ENCODE measurements around the gene PHF1.

Gene PHF1

GRCh38 chr6:33423777-33424176 lies 13.0 kb downstream of the PHF1 start:
- H3K4me1 ChIP-seq (ENCODE audit: control insufficient read depth, low read depth, low read length): peaks cover 20% of the 10 kb centered on the region
- H3K36me3 ChIP-seq (ENCODE audit: control insufficient read depth, insufficient read depth, low read length): no peaks in the 10 kb centered on the region
- H3K4me2 ChIP-seq (ENCODE audit: low read length): no peak overlapping the region
- no peak overlapping the region for H3K56ac ChIP-seq (ENCODE audit: low read length)
- peaks cover 19% of the 10 kb centered on the region for H3K79me2 ChIP-seq (ENCODE audit: control insufficient read depth, insufficient read depth, low read length)
- no peak overlapping the region for H3K4me3 ChIP-seq (ENCODE audit: low read length)
- H3K18ac ChIP-seq (ENCODE audit: low read length): no peak overlapping the region
- peaks cover 27% of the 10 kb centered on the region for H3K79me1 ChIP-seq (ENCODE audit: low read length)
- no CpG with 5 or more reads among the region's 2 CpGs for WGBS (ENCODE audit: extremely low coverage, insufficient coverage, low lambda C conversion rate)
- H3K23ac ChIP-seq (ENCODE audit: low read length): no peak overlapping the region
- DNase-seq: no peak
- H3K27me3 ChIP-seq (ENCODE audit: insufficient read depth, low read length, poor library complexity): no peaks in the 10 kb centered on the region
- no peak overlapping the region for H4K5ac ChIP-seq (ENCODE audit: low read length)
- H3K9ac ChIP-seq (ENCODE audit: low read length): no peak overlapping the region
- no peak overlapping the region for H2AK5ac ChIP-seq (ENCODE audit: low read length)
- H4K8ac ChIP-seq (ENCODE audit: low read depth, low read length): no peak overlapping the region
- no peak overlapping the region for H3K27ac ChIP-seq (ENCODE audit: low read depth, low read length)
- H2BK5ac ChIP-seq (ENCODE audit: low read length): no peak overlapping the region
- no peak overlapping the region for H3K4ac ChIP-seq (ENCODE audit: low read depth, low read length)
- H2BK120ac ChIP-seq (ENCODE audit: low read depth, low read length): no peak overlapping the region
- no peak overlapping the region for H2BK15ac ChIP-seq (replicated peaks; ENCODE audit: low read depth)

DNA sequence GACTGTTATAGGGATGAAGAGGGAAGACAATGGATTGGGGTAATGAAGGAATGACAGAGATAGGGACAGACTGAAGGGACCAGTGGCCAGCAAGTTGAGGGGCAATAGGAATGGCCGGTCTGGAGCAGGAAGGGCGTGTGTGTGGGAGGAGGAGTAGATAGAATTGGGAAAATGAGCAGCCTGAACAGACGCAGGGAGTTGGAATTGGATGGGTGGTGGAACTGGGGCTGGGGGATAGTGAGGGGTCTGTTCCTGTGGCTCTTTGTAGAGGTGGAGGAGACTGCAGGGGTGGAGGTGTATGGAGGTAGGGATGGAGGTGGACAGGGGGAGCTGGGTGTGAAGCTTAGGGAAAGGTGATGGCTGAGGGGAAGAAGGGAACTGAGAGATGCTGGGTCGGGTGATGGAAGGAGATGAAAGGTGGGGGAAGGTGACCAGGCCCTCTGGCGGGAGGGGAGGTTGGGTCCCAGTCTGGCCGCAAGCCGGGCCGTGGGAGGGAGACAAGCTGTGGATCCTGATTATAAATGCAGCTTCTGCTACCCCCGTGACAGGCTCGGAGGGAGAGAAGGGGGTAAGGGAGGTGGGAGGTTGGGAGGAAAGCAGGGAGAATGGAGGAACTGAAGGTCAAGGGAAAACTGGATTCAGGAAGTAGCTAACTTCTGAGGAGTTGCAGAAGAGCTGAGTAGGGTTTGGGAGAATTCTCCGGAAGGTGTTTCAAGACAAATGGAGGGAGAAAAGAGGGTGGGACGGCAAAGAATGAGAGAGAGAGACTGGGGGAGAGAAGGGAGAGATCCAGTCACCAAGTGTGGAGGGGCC lies 14.2 kb downstream of the PHF1 start:
- no peak for DNase-seq
- peak overlapping the region; percentile 57 for H3K18ac ChIP-seq (ENCODE audit: low read length)
- peak overlapping the region; percentile 88 for H4K5ac ChIP-seq (ENCODE audit: low read length)
- H2AK5ac ChIP-seq (ENCODE audit: low read length): peak overlapping the region; percentile 95
- no peaks in the 10 kb centered on the region for H3K36me3 ChIP-seq (ENCODE audit: control insufficient read depth, insufficient read depth, low read length)
- peak overlapping the region; percentile 84 for H3K27ac ChIP-seq (ENCODE audit: low read depth, low read length)
- peak overlapping the region; percentile 62 for H3K4me3 ChIP-seq (ENCODE audit: low read length)
- no peak overlapping the region for H2BK15ac ChIP-seq (replicated peaks; ENCODE audit: low read depth)
- no peak overlapping the region for H4K8ac ChIP-seq (ENCODE audit: low read depth, low read length)
- no CpG with 5 or more reads among the region's 12 CpGs for WGBS (ENCODE audit: extremely low coverage, insufficient coverage, low lambda C conversion rate)
- H3K27me3 ChIP-seq (ENCODE audit: insufficient read depth, low read length, poor library complexity): no peaks in the 10 kb centered on the region
- H3K56ac ChIP-seq (ENCODE audit: low read length): peak overlapping the region; percentile 98
- H3K79me2 ChIP-seq (ENCODE audit: control insufficient read depth, insufficient read depth, low read length): peaks cover 29% of the 10 kb centered on the region
- peak overlapping the region; percentile 99 for H3K4me2 ChIP-seq (ENCODE audit: low read length)
- H3K79me1 ChIP-seq (ENCODE audit: low read length): peaks cover 31% of the 10 kb centered on the region
- H3K9ac ChIP-seq (ENCODE audit: low read length): peak overlapping the region; percentile 94
- H2BK5ac ChIP-seq (ENCODE audit: low read length): peak overlapping the region; percentile 77
- H2BK120ac ChIP-seq (ENCODE audit: low read depth, low read length): no peak overlapping the region
- H3K4me1 ChIP-seq (ENCODE audit: control insufficient read depth, low read depth, low read length): peaks cover 18% of the 10 kb centered on the region
- peak overlapping the region; percentile 56 for H3K4ac ChIP-seq (ENCODE audit: low read depth, low read length)
- H3K23ac ChIP-seq (ENCODE audit: low read length): peak overlapping the region; percentile 71

DNA sequence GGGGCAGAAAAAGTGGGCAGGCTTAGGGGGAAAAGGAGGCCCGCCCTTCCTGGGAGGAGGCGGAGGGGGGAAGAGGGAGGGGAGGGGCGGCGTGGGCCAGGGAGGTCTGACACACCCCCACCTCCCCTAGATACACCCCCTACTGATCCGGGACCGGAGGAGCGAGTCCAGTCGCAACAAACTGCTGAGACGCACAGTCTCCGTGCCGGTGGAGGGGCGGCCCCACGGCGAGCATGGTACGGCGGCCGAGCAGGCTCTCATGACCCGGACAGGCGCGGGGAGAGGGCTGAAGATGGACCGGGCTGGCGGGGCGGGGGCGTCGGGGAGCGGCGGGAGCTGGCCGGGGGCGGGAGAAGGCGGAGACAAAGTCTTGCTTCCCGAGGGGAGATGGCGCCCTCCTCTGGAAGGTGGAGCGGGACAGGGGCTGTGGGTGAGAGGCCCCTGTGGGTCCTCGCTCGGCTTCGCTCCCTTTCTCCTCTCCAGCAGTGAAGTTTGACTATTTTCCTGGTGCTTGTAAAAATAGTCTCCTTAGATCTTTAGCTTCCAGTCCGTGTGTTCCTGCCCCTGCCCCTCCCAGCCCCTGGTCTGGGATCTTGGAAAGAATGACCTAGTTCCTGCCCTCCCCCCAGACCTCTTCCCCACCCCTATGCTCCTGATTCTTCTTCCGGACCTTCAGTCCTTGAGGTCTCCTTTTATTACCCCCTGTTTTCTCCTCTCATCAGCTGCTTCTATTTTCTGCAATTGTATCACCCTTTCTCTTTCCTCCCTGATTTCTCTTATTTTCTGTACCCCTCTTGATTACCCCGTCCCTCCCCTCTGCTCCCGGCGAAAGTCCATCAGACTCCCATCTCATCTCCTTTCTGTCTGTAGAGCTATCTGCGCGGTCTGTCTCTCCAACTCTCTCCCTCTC lies 15.1 kb downstream of the PHF1 start:
- peak overlapping the region; percentile 99 for H3K4me2 ChIP-seq (ENCODE audit: low read length)
- H3K36me3 ChIP-seq (ENCODE audit: control insufficient read depth, insufficient read depth, low read length): no peaks in the 10 kb centered on the region
- peak overlapping the region; percentile 94 for H3K9ac ChIP-seq (ENCODE audit: low read length)
- peak overlapping the region; percentile 98 for H3K56ac ChIP-seq (ENCODE audit: low read length)
- no peak overlapping the region for H2AK5ac ChIP-seq (ENCODE audit: low read length)
- H3K23ac ChIP-seq (ENCODE audit: low read length): no peak overlapping the region
- no peak overlapping the region for H2BK5ac ChIP-seq (ENCODE audit: low read length)
- H3K79me2 ChIP-seq (ENCODE audit: control insufficient read depth, insufficient read depth, low read length): peaks cover 35% of the 10 kb centered on the region
- no peaks in the 10 kb centered on the region for H3K27me3 ChIP-seq (ENCODE audit: insufficient read depth, low read length, poor library complexity)
- no peak overlapping the region for H4K5ac ChIP-seq (ENCODE audit: low read length)
- H3K79me1 ChIP-seq (ENCODE audit: low read length): peaks cover 37% of the 10 kb centered on the region
- peak overlapping the region; percentile 89 for H3K27ac ChIP-seq (ENCODE audit: low read depth, low read length)
- H3K4me3 ChIP-seq (ENCODE audit: low read length): peak overlapping the region; percentile 57
- peak overlapping the region; percentile 70 for H3K18ac ChIP-seq (ENCODE audit: low read length)
- H2BK120ac ChIP-seq (ENCODE audit: low read depth, low read length): no peak overlapping the region
- peak; percentile 92 for DNase-seq
- H3K4ac ChIP-seq (ENCODE audit: low read depth, low read length): no peak overlapping the region
- no CpG with 5 or more reads among the region's 43 CpGs for WGBS (ENCODE audit: extremely low coverage, insufficient coverage, low lambda C conversion rate)
- peaks cover 25% of the 10 kb centered on the region for H3K4me1 ChIP-seq (ENCODE audit: control insufficient read depth, low read depth, low read length)
- H4K8ac ChIP-seq (ENCODE audit: low read depth, low read length): no peak overlapping the region
- H2BK15ac ChIP-seq (replicated peaks; ENCODE audit: low read depth): no peak overlapping the region

DNA sequence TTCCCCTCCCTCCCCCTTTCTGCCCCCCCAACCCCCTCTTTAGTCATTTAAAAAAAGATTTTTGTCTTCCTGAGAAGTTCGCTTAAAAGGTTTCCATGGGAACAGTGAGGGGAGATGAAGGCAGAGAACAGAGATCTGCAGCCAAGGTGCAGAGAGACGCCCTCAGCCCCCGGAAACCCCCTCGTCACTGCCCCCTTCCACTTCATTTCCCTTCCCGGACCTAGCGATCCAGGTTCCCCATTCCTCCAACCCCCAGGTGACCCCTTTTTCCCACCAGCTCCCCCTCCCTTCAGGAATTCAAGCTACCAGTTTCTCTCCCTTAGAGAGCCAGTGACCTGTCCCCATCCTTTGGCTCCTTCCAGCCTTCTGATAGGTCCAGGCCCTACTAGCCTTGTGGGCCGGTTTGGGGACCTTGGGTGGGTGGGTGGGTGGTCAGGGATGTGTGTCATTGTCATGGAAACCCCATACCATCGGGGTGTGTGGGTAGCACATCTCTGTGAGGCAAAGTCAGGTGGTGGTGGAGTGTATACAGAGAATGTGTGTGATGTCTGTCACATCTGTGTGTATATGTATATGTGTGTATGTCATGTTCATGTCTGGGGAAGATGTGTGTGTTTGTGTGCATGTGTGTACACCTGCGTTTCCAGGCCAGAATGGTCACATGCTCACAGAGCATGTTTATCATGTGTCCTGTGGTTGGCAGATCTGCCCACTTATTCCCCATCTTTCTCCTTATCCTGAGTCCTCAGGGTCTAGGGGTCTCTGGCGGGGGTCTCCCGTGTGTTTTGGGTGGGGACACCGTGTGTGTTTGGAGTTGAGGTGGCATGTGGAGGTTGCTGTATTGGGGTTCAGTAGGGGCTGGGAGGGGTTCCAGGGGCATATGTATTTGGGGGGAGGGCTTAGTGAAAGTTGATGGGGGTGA lies 16.0 kb downstream of the PHF1 start:
- Histone ChIP-seq H3K9ac (ENCODE audit: low read length) (peak overlapping the region; percentile 69), H3K4ac (ENCODE audit: low read depth, low read length) (no peak overlapping the region), H3K4me1 (ENCODE audit: control insufficient read depth, low read depth, low read length) (peaks cover 30% of the 10 kb centered on the region), H3K56ac (ENCODE audit: low read length) (peak overlapping the region; percentile 96), H2BK15ac (replicated peaks; ENCODE audit: low read depth) (no peak overlapping the region), H3K36me3 (ENCODE audit: control insufficient read depth, insufficient read depth, low read length) (no peaks in the 10 kb centered on the region), H3K27ac (ENCODE audit: low read depth, low read length) (no peak overlapping the region), H3K27me3 (ENCODE audit: insufficient read depth, low read length, poor library complexity) (no peaks in the 10 kb centered on the region), H2BK120ac (ENCODE audit: low read depth, low read length) (no peak overlapping the region), H3K79me1 (ENCODE audit: low read length) (peaks cover 32% of the 10 kb centered on the region), H3K18ac (ENCODE audit: low read length) (no peak overlapping the region), H2AK5ac (ENCODE audit: low read length) (no peak overlapping the region), H3K4me3 (ENCODE audit: low read length) (peak overlapping the region; percentile 53), H2BK5ac (ENCODE audit: low read length) (no peak overlapping the region), H3K4me2 (ENCODE audit: low read length) (peak overlapping the region; percentile 78), H3K79me2 (ENCODE audit: control insufficient read depth, insufficient read depth, low read length) (peaks cover 35% of the 10 kb centered on the region), H4K5ac (ENCODE audit: low read length) (no peak overlapping the region), H4K8ac (ENCODE audit: low read depth, low read length) (no peak overlapping the region), H3K23ac (ENCODE audit: low read length) (no peak overlapping the region)
- no CpG with 5 or more reads among the region's 12 CpGs for WGBS (ENCODE audit: extremely low coverage, insufficient coverage, low lambda C conversion rate)
- peak; percentile 48 for DNase-seq

GRCh38 chr6:33427585-33428223 lies 16.9 kb downstream of the PHF1 start:
- peak overlapping the region; percentile 34 for H3K18ac ChIP-seq (ENCODE audit: low read length)
- H2BK120ac ChIP-seq (ENCODE audit: low read depth, low read length): no peak overlapping the region
- no peak overlapping the region for H2BK5ac ChIP-seq (ENCODE audit: low read length)
- H2AK5ac ChIP-seq (ENCODE audit: low read length): no peak overlapping the region
- no peaks in the 10 kb centered on the region for H3K36me3 ChIP-seq (ENCODE audit: control insufficient read depth, insufficient read depth, low read length)
- peaks cover 36% of the 10 kb centered on the region for H3K79me2 ChIP-seq (ENCODE audit: control insufficient read depth, insufficient read depth, low read length)
- peak; percentile 45 for DNase-seq
- peak overlapping the region; percentile 3 for H3K23ac ChIP-seq (ENCODE audit: low read length)
- peak overlapping the region; percentile 53 for H3K4me3 ChIP-seq (ENCODE audit: low read length)
- no peak overlapping the region for H3K27ac ChIP-seq (ENCODE audit: low read depth, low read length)
- no peaks in the 10 kb centered on the region for H3K27me3 ChIP-seq (ENCODE audit: insufficient read depth, low read length, poor library complexity)
- no peak overlapping the region for H2BK15ac ChIP-seq (replicated peaks; ENCODE audit: low read depth)
- no peak overlapping the region for H4K5ac ChIP-seq (ENCODE audit: low read length)
- peaks cover 36% of the 10 kb centered on the region for H3K4me1 ChIP-seq (ENCODE audit: control insufficient read depth, low read depth, low read length)
- peaks cover 31% of the 10 kb centered on the region for H3K79me1 ChIP-seq (ENCODE audit: low read length)
- H3K56ac ChIP-seq (ENCODE audit: low read length): peak overlapping the region; percentile 93
- H4K8ac ChIP-seq (ENCODE audit: low read depth, low read length): no peak overlapping the region
- no CpG with 5 or more reads among the region's 79 CpGs for WGBS (ENCODE audit: extremely low coverage, insufficient coverage, low lambda C conversion rate)
- H3K4ac ChIP-seq (ENCODE audit: low read depth, low read length): peak overlapping the region; percentile 67
- H3K4me2 ChIP-seq (ENCODE audit: low read length): peak overlapping the region; percentile 78
- H3K9ac ChIP-seq (ENCODE audit: low read length): peak overlapping the region; percentile 69
